Right lobe of liver (tissue), 6 donors: Measurements from ENCODE around the gene SLC12A2. TPM values are rescaled to one million over a fixed set of nuclear protein-coding genes. Genes with fewer than 3 reads are reported as not detected.

Source experiments
- ATAC-seq, 4 donors: fragments of 200-7000 bp; cut with Tn5 transposase; one replicate each; pipeline ENCODE4 v1.9.1; 2020; ENCODE audit warnings: mild to moderate bottlenecking in 4 of 4, moderate library complexity in 4 of 4
- DNase-seq, 3 donors: peaks; one replicate each; pipeline ENCODE4 v3.0.0-alpha.2; 2020
- H3K27ac ChIP-seq, 3 donors: fragments of 200-600 bp; one replicate each; pipeline ENCODE4 v1.8.0; 2022
- H3K27me3 ChIP-seq, 2 donors: fragments of 200-600 bp; one replicate each; pipeline ENCODE4 v1.8.0; 2022
- H3K36me3 ChIP-seq, 4 donors: fragments of 200-600 bp; sonication (generic) in 1 of 4; one replicate each; pipeline versions ENCODE4 v1.5.1 to v1.8.0; 2017 to 2022; ENCODE audit warnings: control low read depth in 1 of 4
- H3K4me1 ChIP-seq, 4 donors: fragments of 200-600 bp; sonication (generic) in 1 of 4; one replicate each; pipeline versions ENCODE4 v1.5.1 to v1.8.0; 2017 to 2022; ENCODE audit warnings: control low read depth in 1 of 4
- H3K4me3 ChIP-seq, 3 donors: fragments of 200-600 bp; one replicate each; pipeline ENCODE4 v1.8.0; 2022
- H3K9me3 ChIP-seq, 4 donors: fragments of 200-600 bp; sonication (generic) in 1 of 4; one replicate each; pipeline versions ENCODE4 v1.5.1 to v1.8.0; 2017 to 2022; ENCODE audit warnings: control low read depth in 1 of 4
- POLR2A ChIP-seq: fragments of 450-650 bp; IDR thresholded peaks from one replicate; pipeline ENCODE4 v1.6.1; 2017; ENCODE audit warnings: antibody characterized with exemption, mild to moderate bottlenecking
- WGBS: methylation state at CpG from one replicate; pipeline ENCODE4 v1.1.6; 2018; ENCODE audit warnings: low coverage, low lambda C conversion rate; ENCODE audit not compliant: insufficient coverage; ENCODE audit errors: missing lambda C conversion rate; 5-methylcytosine and 5-hydroxymethylcytosine counted together
- intact Hi-C, 2 donors: fragments of 100-400 bp; cut with DNase I; formaldehyde crosslinking; loops; one replicate each; pipeline versions ENCODE4 v1.11.2 to v1.14.1; 2022
- total RNA-seq, 6 experiments: library from RNA; depleted of rRNA in 2 of 6; stranded (reverse); fragments of >200 nt in 2 of 6; fragmentation: NEBNext Ultra II Directional in 3 of 6; extraction: Animal tissue kit (Norgen Biotek cat#: 25700) in 3 of 6; gene quantifications; one replicate each; pipeline versions ENCODE4 v1.1.0 to v1.2.4, GENCODE V29; 2016 to 2023
- TF ChIP-seq, protein P1 (sequence below), 4 donors: fragments of 200-600 bp in 3 of 4; fragments of 450-650 bp in 1 of 4; IDR thresholded peaks; one replicate each; pipeline versions ENCODE4 v1.5.1 to v1.8.0; 2016 to 2022; ENCODE audit warnings: antibody characterized with exemption in 4 of 4, mild to moderate bottlenecking in 2 of 4
- donor health status: DM: no; HTN: yes; CAD: no.
- donor health status: DM: no; HTN: no; CAD: no.
- donor health status: DM: no; HTN: no; CAD: no.
- donor health status: DM: no; HTN: yes; CAD: no.
- donor health status: DM: no; HTN: yes; CAD: no.

Gene SLC12A2
- total RNA-seq, 6 experiments from 2014 or later: 3.1 to 9.8 (median 8.1) TPM

DNA sequence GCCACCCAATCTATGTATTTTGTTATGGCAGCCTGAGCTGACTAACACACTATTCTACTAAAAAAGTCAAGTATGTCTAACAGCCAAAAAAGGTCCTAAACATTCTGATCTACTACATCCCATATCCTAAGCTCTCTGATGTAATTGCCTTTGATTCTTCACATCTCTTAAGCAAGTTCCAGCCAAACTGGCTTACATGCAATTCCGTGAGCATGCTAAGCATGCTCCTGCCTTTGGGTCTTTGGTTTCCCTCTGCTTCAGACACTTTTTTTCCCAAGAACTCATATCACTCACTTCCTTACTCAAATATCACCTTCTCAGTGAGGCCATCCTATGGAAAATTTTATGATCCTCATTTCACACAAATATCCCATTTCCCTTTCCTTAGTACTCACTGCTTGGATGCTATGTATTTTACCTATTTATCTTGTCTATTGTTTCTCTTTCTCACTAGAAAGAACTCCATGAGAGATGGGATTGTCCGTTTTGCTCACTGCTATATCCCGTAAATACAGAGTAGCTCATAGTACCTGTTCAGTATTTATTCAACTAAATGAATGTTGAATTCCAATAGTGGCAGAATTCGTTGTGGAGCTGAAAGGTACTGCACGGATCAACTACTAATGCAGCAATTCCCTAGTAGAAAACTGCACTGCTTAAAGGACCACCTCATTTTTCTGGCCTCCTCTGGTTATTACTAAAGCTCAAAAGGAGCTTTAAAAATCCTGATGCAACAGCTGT lies 2.3 kb upstream of the SLC12A2 start:
- TF ChIP-seq, protein P1, sequence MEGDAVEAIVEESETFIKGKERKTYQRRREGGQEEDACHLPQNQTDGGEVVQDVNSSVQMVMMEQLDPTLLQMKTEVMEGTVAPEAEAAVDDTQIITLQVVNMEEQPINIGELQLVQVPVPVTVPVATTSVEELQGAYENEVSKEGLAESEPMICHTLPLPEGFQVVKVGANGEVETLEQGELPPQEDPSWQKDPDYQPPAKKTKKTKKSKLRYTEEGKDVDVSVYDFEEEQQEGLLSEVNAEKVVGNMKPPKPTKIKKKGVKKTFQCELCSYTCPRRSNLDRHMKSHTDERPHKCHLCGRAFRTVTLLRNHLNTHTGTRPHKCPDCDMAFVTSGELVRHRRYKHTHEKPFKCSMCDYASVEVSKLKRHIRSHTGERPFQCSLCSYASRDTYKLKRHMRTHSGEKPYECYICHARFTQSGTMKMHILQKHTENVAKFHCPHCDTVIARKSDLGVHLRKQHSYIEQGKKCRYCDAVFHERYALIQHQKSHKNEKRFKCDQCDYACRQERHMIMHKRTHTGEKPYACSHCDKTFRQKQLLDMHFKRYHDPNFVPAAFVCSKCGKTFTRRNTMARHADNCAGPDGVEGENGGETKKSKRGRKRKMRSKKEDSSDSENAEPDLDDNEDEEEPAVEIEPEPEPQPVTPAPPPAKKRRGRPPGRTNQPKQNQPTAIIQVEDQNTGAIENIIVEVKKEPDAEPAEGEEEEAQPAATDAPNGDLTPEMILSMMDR (IDR thresholded peaks at IDR 0.05): peak in 2 of 4 donors; percentile 7 to 24
- no peak for TF ChIP-seq POLR2A
- H3K4me1 ChIP-seq: peaks cover 0 to 11% (median 0%) of the 10 kb centered on the region in 4 donors
- 59% methylated on average over 5 of the region's 5 CpGs for WGBS
- ATAC-seq (no peak), DNase-seq (no peak)
- no peaks in the 10 kb centered on the region for H3K36me3 ChIP-seq
- intact Hi-C loops: no loop called here
- no peaks in the 10 kb centered on the region for H3K27me3 ChIP-seq
- peak overlapping the region in 1 of 3 donors; percentile 78 for H3K4me3 ChIP-seq
- H3K9me3 ChIP-seq: no peaks in the 10 kb centered on the region
- H3K27ac ChIP-seq: no peak overlapping the region

DNA sequence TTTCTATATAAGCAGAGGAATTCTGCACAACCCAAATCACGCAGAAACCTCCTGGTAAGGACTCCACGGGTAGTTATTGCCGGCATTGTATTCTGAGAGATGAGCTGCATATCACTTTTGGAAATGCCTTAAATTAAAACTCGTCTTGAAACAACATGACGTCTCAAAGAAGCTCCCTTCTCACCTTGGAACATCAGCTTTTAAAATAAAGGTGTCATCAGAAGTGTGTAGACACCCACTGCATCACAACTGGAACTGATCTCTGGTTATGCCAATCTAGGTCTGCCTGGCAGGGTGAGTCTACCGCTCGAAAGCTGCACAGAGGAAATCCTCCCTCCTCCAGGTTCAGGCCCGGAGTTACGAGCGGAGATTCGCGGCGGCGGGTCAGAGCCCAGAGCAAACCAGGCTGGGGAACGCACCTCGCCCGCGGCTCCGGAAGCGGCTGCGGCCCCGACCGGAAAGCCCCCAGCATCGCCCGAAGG lies 974 bp upstream of the SLC12A2 start:
- Histone ChIP-seq H3K4me3 (peak overlapping the region; percentile 78 to 97 (median 84)), H3K36me3 (no peaks in the 10 kb centered on the region), H3K4me1 (peaks cover 0 to 11% (median 0%) of the 10 kb centered on the region in 4 donors), H3K27me3 (no peaks in the 10 kb centered on the region), H3K27ac (peak overlapping the region; percentile 68 to 92 (median 91)), H3K9me3 (no peaks in the 10 kb centered on the region)
- WGBS: under 1% methylated on average over 22 of the region's 25 CpGs
- TF ChIP-seq, protein P1 (IDR thresholded peaks at IDR 0.05): no peak
- no peak for TF ChIP-seq POLR2A
- no peak for DNase-seq
- intact Hi-C loops: no loop called here
- peak; percentile 37 to 49 (median 46) for ATAC-seq

DNA sequence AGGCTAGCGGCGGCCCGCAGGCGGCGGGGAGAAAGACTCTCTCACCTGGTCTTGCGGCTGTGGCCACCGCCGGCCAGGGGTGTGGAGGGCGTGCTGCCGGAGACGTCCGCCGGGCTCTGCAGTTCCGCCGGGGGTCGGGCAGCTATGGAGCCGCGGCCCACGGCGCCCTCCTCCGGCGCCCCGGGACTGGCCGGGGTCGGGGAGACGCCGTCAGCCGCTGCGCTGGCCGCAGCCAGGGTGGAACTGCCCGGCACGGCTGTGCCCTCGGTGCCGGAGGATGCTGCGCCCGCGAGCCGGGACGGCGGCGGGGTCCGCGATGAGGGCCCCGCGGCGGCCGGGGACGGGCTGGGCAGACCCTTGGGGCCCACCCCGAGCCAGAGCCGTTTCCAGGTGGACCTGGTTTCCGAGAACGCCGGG lies 253 bp downstream of the SLC12A2 start:
- H3K27ac ChIP-seq: peak overlapping the region; percentile 68 to 92 (median 91)
- H3K4me3 ChIP-seq: peak overlapping the region; percentile 78 to 97 (median 84)
- no peaks in the 10 kb centered on the region for H3K36me3 ChIP-seq
- H3K9me3 ChIP-seq: no peaks in the 10 kb centered on the region
- no peak for TF ChIP-seq POLR2A
- TF ChIP-seq, protein P1 (IDR thresholded peaks at IDR 0.05): peak in 3 of 4 donors; percentile 27 to 34 (median 28)
- intact Hi-C loops: no loop called here
- peaks cover 0 to 11% (median 0%) of the 10 kb centered on the region in 4 donors for H3K4me1 ChIP-seq
- H3K27me3 ChIP-seq: no peaks in the 10 kb centered on the region
- 0% methylated on average over 2 of the region's 53 CpGs for WGBS
- ATAC-seq: peak; percentile 30 to 39 (median 34)
- no peak for DNase-seq

DNA sequence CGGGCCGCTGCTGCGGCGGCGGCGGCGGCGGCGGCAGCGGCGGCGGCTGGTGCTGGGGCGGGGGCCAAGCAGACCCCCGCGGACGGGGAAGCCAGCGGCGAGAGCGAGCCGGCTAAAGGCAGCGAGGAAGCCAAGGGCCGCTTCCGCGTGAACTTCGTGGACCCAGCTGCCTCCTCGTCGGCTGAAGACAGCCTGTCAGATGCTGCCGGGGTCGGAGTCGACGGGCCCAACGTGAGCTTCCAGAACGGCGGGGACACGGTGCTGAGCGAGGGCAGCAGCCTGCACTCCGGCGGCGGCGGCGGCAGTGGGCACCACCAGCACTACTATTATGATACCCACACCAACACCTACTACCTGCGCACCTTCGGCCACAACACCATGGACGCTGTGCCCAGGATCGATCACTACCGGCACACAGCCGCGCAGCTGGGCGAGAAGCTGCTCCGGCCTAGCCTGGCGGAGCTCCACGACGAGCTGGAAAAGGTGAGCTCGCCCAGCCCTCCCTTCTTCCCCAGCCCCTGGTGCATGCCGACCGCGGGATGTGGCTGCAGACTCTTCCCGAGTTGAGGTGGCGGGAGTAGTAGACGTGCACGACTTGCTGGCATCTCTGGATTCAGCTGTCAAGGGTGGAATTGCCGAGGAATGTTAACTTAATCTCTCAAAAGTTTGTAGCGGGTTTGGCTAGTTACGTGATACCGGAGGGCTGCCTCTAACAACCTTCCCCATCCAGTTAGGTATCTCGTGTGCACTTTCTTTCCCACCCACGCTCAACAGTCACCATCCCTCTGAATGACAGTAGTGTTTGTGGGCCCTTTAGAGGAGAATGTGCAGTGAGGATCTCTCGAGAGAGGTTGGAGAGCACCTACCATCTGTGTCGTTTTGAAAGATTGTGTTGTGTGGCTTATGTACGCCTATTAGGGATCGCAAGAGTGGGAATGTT lies 932 bp downstream of the SLC12A2 start:
- peak; percentile 1 to 33 (median 4) for ATAC-seq
- 6% methylated on average over 22 of the region's 71 CpGs for WGBS

More for the DNA sequence above, 932 bp downstream of the SLC12A2 start:
- peak overlapping the region; percentile 78 to 97 (median 84) for H3K4me3 ChIP-seq
- no peak for TF ChIP-seq POLR2A
- DNase-seq: peak; percentile 51 to 71 (median 58)
- intact Hi-C loops: no loop called here
- no peaks in the 10 kb centered on the region for H3K9me3 ChIP-seq
- peak overlapping the region in 2 of 3 donors; percentile 91 to 92 for H3K27ac ChIP-seq
- no peaks in the 10 kb centered on the region for H3K27me3 ChIP-seq
- peaks cover 0 to 11% (median 0%) of the 10 kb centered on the region in 4 donors for H3K4me1 ChIP-seq
- H3K36me3 ChIP-seq: no peaks in the 10 kb centered on the region
